ENCODE results near the gene CCDC198. TPM values are rescaled to one million over a fixed set of nuclear protein-coding genes. Genes with fewer than 3 reads are reported as not detected.

CCDC198 gene
- total RNA-seq, 1 donor from 2014 or later, result not detected

GRCh38 chr14:57486767-57487379 is 6.8 kb downstream of the CCDC198 start:
- no peak overlapping the region for H3K27ac Mint-ChIP-seq (ENCODE audit: unreplicated experiment)
- no peaks in the 10 kb centered on the region for H3K36me3 Mint-ChIP-seq (ENCODE audit: low read depth, unreplicated experiment)
- no peak for DNase-seq (ENCODE audit: low spot score)
- no peak for TF ChIP-seq CTCF (IDR thresholded peaks at IDR 0.05; ENCODE audit: unreplicated experiment)
- H3K27me3 Mint-ChIP-seq (ENCODE audit: unreplicated experiment), result no peaks in the 10 kb centered on the region
- no peaks in the 10 kb centered on the region for H3K9me3 Mint-ChIP-seq (ENCODE audit: unreplicated experiment)
- no peak overlapping the region for H3K4me3 Mint-ChIP-seq (ENCODE audit: unreplicated experiment)
- no peaks in the 10 kb centered on the region for H3K4me1 Mint-ChIP-seq (ENCODE audit: unreplicated experiment)

GRCh38 chr14:57485635-57486034 is 8.0 kb downstream of the CCDC198 start:
- Mint-ChIP-seq H3K4me3 (ENCODE audit: unreplicated experiment) (no peak overlapping the region), H3K9me3 (ENCODE audit: unreplicated experiment) (no peaks in the 10 kb centered on the region), H3K4me1 (ENCODE audit: unreplicated experiment) (no peaks in the 10 kb centered on the region), H3K36me3 (ENCODE audit: low read depth, unreplicated experiment) (no peaks in the 10 kb centered on the region), H3K27me3 (ENCODE audit: unreplicated experiment) (no peaks in the 10 kb centered on the region), H3K27ac (ENCODE audit: unreplicated experiment) (no peak overlapping the region)
- TF ChIP-seq CTCF (IDR thresholded peaks at IDR 0.05; ENCODE audit: unreplicated experiment), result no peak
- no peak for DNase-seq (ENCODE audit: low spot score)

GRCh38 chr14:57482120-57482519 is 11.5 kb downstream of the CCDC198 start:
- no peak for TF ChIP-seq CTCF (IDR thresholded peaks at IDR 0.05; ENCODE audit: unreplicated experiment)

GRCh38 chr14:57480051-57480450 is 13.6 kb downstream of the CCDC198 start:
- Mint-ChIP-seq H3K36me3 (ENCODE audit: low read depth, unreplicated experiment) (no peaks in the 10 kb centered on the region), H3K27me3 (ENCODE audit: unreplicated experiment) (peaks cover 1% of the 10 kb centered on the region), H3K4me1 (ENCODE audit: unreplicated experiment) (no peaks in the 10 kb centered on the region), H3K4me3 (ENCODE audit: unreplicated experiment) (no peak overlapping the region), H3K27ac (ENCODE audit: unreplicated experiment) (no peak overlapping the region), H3K9me3 (ENCODE audit: unreplicated experiment) (no peaks in the 10 kb centered on the region)
- no peak for DNase-seq (ENCODE audit: low spot score)
- TF ChIP-seq CTCF (IDR thresholded peaks at IDR 0.05; ENCODE audit: unreplicated experiment), result no peak

More at GRCh38 chr14:57482120-57482519, 11.5 kb downstream of the CCDC198 start:
- Mint-ChIP-seq H3K36me3 (ENCODE audit: low read depth, unreplicated experiment) (no peaks in the 10 kb centered on the region), H3K4me1 (ENCODE audit: unreplicated experiment) (no peaks in the 10 kb centered on the region), H3K9me3 (ENCODE audit: unreplicated experiment) (no peaks in the 10 kb centered on the region), H3K27me3 (ENCODE audit: unreplicated experiment) (peaks cover 1% of the 10 kb centered on the region), H3K27ac (ENCODE audit: unreplicated experiment) (no peak overlapping the region), H3K4me3 (ENCODE audit: unreplicated experiment) (no peak overlapping the region)
- DNase-seq (ENCODE audit: low spot score), result no peak

- Mint-ChIP-seq H3K27ac (ENCODE audit: unreplicated experiment) (no peak overlapping the region), H3K4me1 (ENCODE audit: unreplicated experiment) (no peaks in the 10 kb centered on the region), H3K36me3 (ENCODE audit: low read depth, unreplicated experiment) (no peaks in the 10 kb centered on the region), H3K4me3 (ENCODE audit: unreplicated experiment) (no peak overlapping the region), H3K27me3 (ENCODE audit: unreplicated experiment) (peaks cover 1% of the 10 kb centered on the region), H3K9me3 (ENCODE audit: unreplicated experiment) (no peaks in the 10 kb centered on the region)
- no peak for TF ChIP-seq CTCF (IDR thresholded peaks at IDR 0.05; ENCODE audit: unreplicated experiment)
- no peak for DNase-seq (ENCODE audit: low spot score)
Measured at GRCh38 chr14:57479197-57479596, 14.5 kb downstream of the CCDC198 start.
